NCI-H748 (cell line): ENCODE measurements around the gene ACTR5.

ENCODE experiments used
- DNase-seq: peaks from one replicate; lab custom pipeline; 2025; ENCODE audit not compliant: unreplicated experiment; lab: John Stamatoyannopoulos, UW

Gene ACTR5

GRCh38 chr20:38748097-38748860, at the start of gene ACTR5:
ACTR5 (plus strand) TSS chr20:38748460; CDS start chr20:38748479, 19 bp downstream.
- peak; percentile 95 for DNase-seq

GRCh38 chr20:38698541-38698940, 49.7 kb upstream of the ACTR5 start:
- DNase-seq, result no peak

GRCh38 chr20:38700141-38700540, 48.1 kb upstream of the ACTR5 start:
- no peak for DNase-seq

GRCh38 chr20:38700926-38701325, 47.3 kb upstream of the ACTR5 start:
- no peak for DNase-seq

GRCh38 chr20:38703526-38703925, 44.7 kb upstream of the ACTR5 start:
- DNase-seq, result no peak

GRCh38 chr20:38704136-38704535, 44.1 kb upstream of the ACTR5 start:
- DNase-seq, result no peak

GRCh38 chr20:38706509-38706908, 41.8 kb upstream of the ACTR5 start:
- peak; percentile 46 for DNase-seq

GRCh38 chr20:38714308-38714707, 34.0 kb upstream of the ACTR5 start:
- DNase-seq, result no peak

GRCh38 chr20:38715646-38716045, 32.6 kb upstream of the ACTR5 start:
- no peak for DNase-seq

GRCh38 chr20:38722683-38723016, 25.6 kb upstream of the ACTR5 start:
- no peak for DNase-seq

GRCh38 chr20:38723017-38723847, 25.0 kb upstream of the ACTR5 start:
- peak; percentile 46 for DNase-seq

- DNase-seq, result peak; percentile 50
Measured at GRCh38 chr20:38723848-38724625, 24.2 kb upstream of the ACTR5 start, which contains the start of gene SLC32A1. SLC32A1 (plus strand) TSS chr20:38724486; CDS start chr20:38724725, 239 bp downstream.

GRCh38 chr20:38724626-38725147, 23.6 kb upstream of the ACTR5 start:
- peak; percentile 50 for DNase-seq

- DNase-seq, result peak; percentile 42
Measured at GRCh38 chr20:38725148-38725901, 22.9 kb upstream of the ACTR5 start.

GRCh38 chr20:38725931-38726803, 22.1 kb upstream of the ACTR5 start:
- DNase-seq, result no peak

- DNase-seq, result peak; percentile 26
Measured at GRCh38 chr20:38726804-38727606, 21.3 kb upstream of the ACTR5 start.

GRCh38 chr20:38727607-38728190, 20.6 kb upstream of the ACTR5 start:
- DNase-seq, result no peak

- no peak for DNase-seq
Measured at GRCh38 chr20:38728191-38728781, 20.0 kb upstream of the ACTR5 start.
